GM23248 (cell line): ENCODE data around the gene DHTKD1. TPM values are rescaled to one million over a fixed set of nuclear protein-coding genes. Genes with fewer than 3 reads are reported as not detected.

Experiments used
- DNase-seq: peaks from one replicate; pipeline ENCODE4 v3.0.0-alpha.2; 2015
- H2AFZ ChIP-seq: fragments of 200-600 bp; sonication (generic); 2 replicates; pipeline ENCODE4 v1.6.1; 2016; ENCODE audit warnings: antibody characterized with exemption
- H3F3A ChIP-seq: fragments of 200-600 bp; sonication (generic); 2 replicates; pipeline ENCODE4 v1.6.1; 2016; ENCODE audit warnings: mild to moderate bottlenecking, antibody characterized with exemption, mixed run types; ENCODE audit not compliant: insufficient read depth
- H3K27ac ChIP-seq: fragments of 200-600 bp; sonication (generic); 2 replicates; pipeline ENCODE4 v1.5.1; 2016; ENCODE audit warnings: mild to moderate bottlenecking
- H3K27me3 ChIP-seq: fragments of 200-600 bp; sonication (generic); replicated peaks from 2 replicates; pipeline ENCODE4 v1.6.1; 2016; ENCODE audit warnings: mild to moderate bottlenecking; ENCODE audit not compliant: insufficient read depth
- H3K36me3 ChIP-seq: fragments of 200-600 bp; sonication (generic); 2 replicates; pipeline ENCODE4 v1.6.1; 2016; ENCODE audit warnings: low read depth, mild to moderate bottlenecking
- H3K4me1 ChIP-seq: fragments of 200-600 bp; sonication (generic); 2 replicates; pipeline ENCODE4 v1.6.1; 2016; ENCODE audit warnings: mild to moderate bottlenecking; ENCODE audit not compliant: insufficient read depth
- H3K4me2 ChIP-seq: fragments of 200-600 bp; sonication (generic); one replicate; pipeline ENCODE4 v1.6.1; 2016; ENCODE audit warnings: mild to moderate bottlenecking; ENCODE audit not compliant: unreplicated experiment
- H3K4me3 ChIP-seq: fragments of 200-600 bp; sonication (generic); 2 replicates; pipeline ENCODE4 v1.5.1; 2016; ENCODE audit warnings: mild to moderate bottlenecking
- H3K79me2 ChIP-seq: fragments of 200-600 bp; sonication (generic); 2 replicates; pipeline ENCODE4 v1.6.1; 2016; ENCODE audit warnings: mild to moderate bottlenecking; ENCODE audit not compliant: insufficient read depth
- H3K9ac ChIP-seq: fragments of 200-600 bp; sonication (generic); 2 replicates; pipeline ENCODE4 v1.6.1; 2016; ENCODE audit warnings: mild to moderate bottlenecking
- H3K9me2 ChIP-seq: fragments of 200-600 bp; sonication (generic); 2 replicates; pipeline ENCODE4 v1.6.1; 2016; ENCODE audit warnings: mixed run types, mild to moderate bottlenecking, moderate library complexity; ENCODE audit not compliant: insufficient read depth
- H3K9me3 ChIP-seq: fragments of 200-600 bp; sonication (generic); one replicate; pipeline ENCODE4 v1.6.1; 2017; ENCODE audit warnings: low read depth
- H4K20me1 ChIP-seq: fragments of 200-600 bp; sonication (generic); 2 replicates; pipeline ENCODE4 v1.6.0; 2016; ENCODE audit not compliant: insufficient read depth
- EZH2 ChIP-seq: fragments of 200-600 bp; sonication (generic); IDR thresholded peaks from 2 replicates; pipeline ENCODE4 v1.6.1; 2018; ENCODE audit warnings: antibody characterized with exemption, mild to moderate bottlenecking; ENCODE audit not compliant: insufficient read depth, poor library complexity, severe bottlenecking
- EZH2phosphoT487 ChIP-seq: fragments of 200-600 bp; sonication (generic); IDR thresholded peaks from 2 replicates; pipeline ENCODE4 v1.6.1; 2018; ENCODE audit warnings: antibody characterized with exemption, moderate library complexity, mild to moderate bottlenecking, low read depth; ENCODE audit not compliant: insufficient read depth
- WGBS, 2 experiments: methylation state at CpG; one replicate each; pipeline ENCODE4 v1.1.6; 2015 to 2017; ENCODE audit warnings: low lambda C conversion rate in 2 of 2, low coverage in 1 of 2; ENCODE audit errors: missing lambda C conversion rate in 2 of 2; 5-methylcytosine and 5-hydroxymethylcytosine counted together
- in situ Hi-C: fragments of 300-500 bp; cut with MboI; formaldehyde crosslinking; loops from 2 replicates; pipeline ENCODE4 v1.15.0; 2020
- polyA plus RNA-seq: library from polyadenylated mRNA; unstranded; fragments of >200 nt; fragmentation: Nextera tagmentation; extraction: Ambion mirVana; gene quantifications from 2 replicates; pipeline ENCODE4 v1.2.1, GENCODE V29; 2016
- total RNA-seq: library from RNA; depleted of rRNA; stranded (reverse); fragments of >200 nt; shearing (Covaris generic); gene quantifications from 2 replicates; pipeline ENCODE4 v1.2.3, GENCODE V29; 2014

The DHTKD1 gene
- total and polyA plus RNA-seq, 2 experiments from 2014 or later = 6.8 to 8.2 TPM

GRCh38 chr10:12121673-12122072 is 52.9 kb downstream of the DHTKD1 start:
- Histone ChIP-seq H3K27ac (no peak overlapping the region), H3K9me3 (no peaks in the 10 kb centered on the region), H3K9ac (no peak overlapping the region), H3K9me2 (no peaks in the 10 kb centered on the region), H3K79me2 (no peaks in the 10 kb centered on the region), H3K27me3 (no peaks in the 10 kb centered on the region), H4K20me1 (no peaks in the 10 kb centered on the region), H3K4me2 (no peak overlapping the region), H3K4me1 (0 out of 2 replicates have a peak, but pooled peaks cover 5% of the 10 kb centered on the region), H3K36me3 (peaks cover 7% of the 10 kb centered on the region; the same call in 1 of the 2 replicates), H2AFZ (no peak overlapping the region), H3K4me3 (no peak overlapping the region), H3F3A (no peaks in the 10 kb centered on the region)
- DNase-seq = no peak
- 98% methylated on average over 4 of the region's 4 CpGs for WGBS, 2 experiments
- no peak for TF ChIP-seq EZH2
- no peak for TF ChIP-seq EZH2phosphoT487
- in situ Hi-C loops = no loop called here

DNA sequence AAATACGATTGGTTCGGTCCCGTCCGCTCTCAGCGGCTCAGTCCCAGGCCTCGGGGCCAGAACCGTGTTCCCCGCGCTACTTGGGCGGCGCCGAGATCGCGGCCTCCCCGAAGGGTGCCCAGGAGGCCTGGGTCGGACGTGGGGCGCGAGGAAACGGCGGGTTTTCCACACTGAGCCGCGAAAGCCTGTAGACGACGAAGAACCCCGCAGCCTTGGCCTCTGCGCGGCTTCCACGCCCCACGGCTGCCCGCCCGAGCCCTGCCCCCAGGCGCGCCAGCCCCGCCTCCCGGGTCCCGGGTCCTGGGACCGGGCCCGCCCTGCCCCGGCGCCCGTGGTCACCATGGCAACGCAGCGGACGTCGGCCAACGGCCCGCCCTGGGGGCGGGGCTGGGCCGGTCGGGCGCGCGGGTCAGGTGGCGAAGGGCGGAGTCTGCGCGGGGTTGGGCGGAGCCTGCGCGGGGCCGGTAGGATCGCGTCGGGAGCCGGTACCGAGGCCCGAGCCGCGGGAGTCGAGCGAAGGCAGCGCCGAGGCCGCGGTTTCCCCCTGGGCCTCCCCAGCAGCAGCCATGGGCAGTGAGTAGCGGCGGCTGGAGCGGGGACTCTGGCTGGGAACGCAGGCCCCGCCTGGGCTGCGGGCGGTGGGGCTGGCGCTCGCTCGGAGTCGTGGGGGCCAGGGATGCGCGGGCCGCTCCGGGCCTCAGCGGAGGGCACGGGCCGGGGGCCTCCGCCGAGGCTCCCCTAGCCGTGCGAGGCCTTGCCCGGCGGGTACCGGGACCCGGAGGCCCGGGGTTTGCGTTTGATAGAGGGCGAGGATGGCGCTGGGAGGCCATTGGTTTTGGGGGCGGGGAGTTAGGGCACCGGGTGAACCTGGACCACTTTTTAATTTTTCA is 60.7 kb downstream of the DHTKD1 start, which contains the start of gene SEC61A2:
TSS of gene SEC61A2 (plus strand) at position 456 of the 890 bp plus-strand sequence. CDS start at position 567, 111 bp downstream.
- H3K9me2 ChIP-seq = no peaks in the 10 kb centered on the region
- H3K9me3 ChIP-seq = no peaks in the 10 kb centered on the region
- H3K27ac ChIP-seq = peak within 1 kb of the TSS; percentile 81
- DNase-seq = peak; percentile 97
- H3K27me3 ChIP-seq = no peaks in the 10 kb centered on the region
- H2AFZ ChIP-seq = peak within 1 kb of the TSS; percentile 92
- TF ChIP-seq EZH2phosphoT487 (no peak), EZH2 (no peak)
- 1 to 2% methylated on average over 66 to 89 of the region's 108 CpGs for WGBS, 2 experiments
- H3K9ac ChIP-seq = peak within 1 kb of the TSS; percentile 87
- no peaks in the 10 kb centered on the region for H4K20me1 ChIP-seq
- peak within 1 kb of the TSS; percentile 91 for H3K4me3 ChIP-seq
- H3K4me1 ChIP-seq = no peaks in the 10 kb centered on the region
- peaks cover 8% of the 10 kb centered on the region; the same call in 1 of the 2 replicates for H3F3A ChIP-seq
- no peaks in the 10 kb centered on the region; the same call in 1 of the 2 replicates for H3K36me3 ChIP-seq
- H3K4me2 ChIP-seq = peak within 1 kb of the TSS; percentile 90
- in situ Hi-C loops = no loop called here
- peaks cover 30% of the 10 kb centered on the region for H3K79me2 ChIP-seq

GRCh38 chr10:12130237-12130872 is 61.6 kb downstream of the DHTKD1 start:
- Histone ChIP-seq H3K4me3 (peak overlapping the region; percentile 91), H3F3A (peaks cover 8% of the 10 kb centered on the region; the same call in 1 of the 2 replicates), H3K9me2 (no peaks in the 10 kb centered on the region), H3K9ac (peak overlapping the region; percentile 87), H2AFZ (peak overlapping the region; percentile 92), H3K4me1 (no peaks in the 10 kb centered on the region), H3K79me2 (peaks cover 30% of the 10 kb centered on the region), H3K9me3 (no peaks in the 10 kb centered on the region), H3K4me2 (peak overlapping the region; percentile 90), H3K27me3 (no peaks in the 10 kb centered on the region), H3K36me3 (no peaks in the 10 kb centered on the region; the same call in 1 of the 2 replicates), H4K20me1 (no peaks in the 10 kb centered on the region), H3K27ac (peak overlapping the region; percentile 51)
- TF ChIP-seq EZH2phosphoT487 (no peak), EZH2 (no peak)
- 29 to 32% methylated on average over 11 of the region's 11 CpGs for WGBS, 2 experiments
- in situ Hi-C loops = no loop called here
- DNase-seq = peak; percentile 87

DNA sequence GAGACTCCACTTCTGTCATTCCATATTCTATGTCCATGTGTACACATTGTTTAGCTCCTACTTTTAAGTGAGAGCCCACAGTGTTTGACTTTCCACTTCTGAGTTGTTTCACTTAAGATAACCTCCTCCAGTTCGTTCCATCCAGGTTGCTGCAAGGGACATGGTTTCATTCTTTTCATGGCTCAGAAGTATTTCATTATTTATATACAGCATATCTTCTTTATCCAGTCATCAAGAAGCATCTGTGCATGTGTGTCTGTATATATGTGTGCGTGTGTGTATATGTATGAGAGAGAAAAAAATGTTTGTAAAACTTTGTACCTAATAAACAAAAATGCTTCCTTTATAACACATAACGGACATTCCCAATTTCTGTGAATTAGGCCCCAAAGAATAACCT is 66.9 kb downstream of the DHTKD1 start:
- H3K36me3 ChIP-seq = peaks cover 28% of the 10 kb centered on the region
- no peaks in the 10 kb centered on the region for H3K9me3 ChIP-seq
- in situ Hi-C loops = no loop called here
- H3K9ac ChIP-seq = no peak overlapping the region
- no peaks in the 10 kb centered on the region for H3K9me2 ChIP-seq
- TF ChIP-seq EZH2phosphoT487 (no peak), EZH2 (no peak)
- H3K27ac ChIP-seq = no peak overlapping the region
- peaks cover 21% of the 10 kb centered on the region for H3K79me2 ChIP-seq
- no peak overlapping the region for H2AFZ ChIP-seq
- H3K4me3 ChIP-seq = no peak overlapping the region
- WGBS, 2 experiments = 95 to 96% methylated on average over 3 of the region's 3 CpGs
- H3F3A ChIP-seq = 0 out of 2 replicates have a peak, but pooled peaks cover under 1% of the 10 kb centered on the region
- no peak overlapping the region for H3K4me2 ChIP-seq
- no peaks in the 10 kb centered on the region for H3K4me1 ChIP-seq
- no peak for DNase-seq
- H4K20me1 ChIP-seq = no peaks in the 10 kb centered on the region
- no peaks in the 10 kb centered on the region for H3K27me3 ChIP-seq
